Karpas-422 (cell line): ENCODE measurements around the gene DEPDC1B. TPM values are rescaled to one million over a fixed set of nuclear protein-coding genes. Genes with fewer than 3 reads are reported as not detected.
A peak's percentile ranks its signal among the peaks of the same experiment; 100 is the strongest.
"Not testable (repeated sequence)": the region's sequence is repeated elsewhere in the genome, so short reads cannot be mapped to it uniquely, and the experiment has no call there.

Experiments
- DNase-seq: peaks from one replicate; pipeline ENCODE4 v3.0.0-alpha.2; 2015
- H2AFZ ChIP-seq: fragments of 200-600 bp; sonication (generic); 2 replicates; pipeline ENCODE4 v1.6.1; 2014; ENCODE audit warnings: antibody characterized with exemption, low read length, mixed read lengths
- H3K27ac ChIP-seq: fragments of 200-600 bp; sonication (generic); 2 replicates; pipeline ENCODE4 v1.5.1; 2014; ENCODE audit warnings: mild to moderate bottlenecking, low read length, moderate library complexity
- H3K27me3 ChIP-seq: fragments of 200-600 bp; sonication (generic); 2 replicates; pipeline ENCODE4 v1.6.1; 2014; ENCODE audit warnings: low read length, mixed read lengths
- H3K36me3 ChIP-seq: fragments of 200-600 bp; sonication (generic); 2 replicates; pipeline ENCODE4 v1.6.1; 2014; ENCODE audit warnings: low read length, mixed read lengths; ENCODE audit not compliant: insufficient read depth
- H3K4me1 ChIP-seq: fragments of 200-600 bp; sonication (generic); 2 replicates; pipeline ENCODE4 v1.6.1; 2014; ENCODE audit warnings: mild to moderate bottlenecking, low read length, mixed read lengths
- H3K4me2 ChIP-seq: fragments of 200-600 bp; sonication (generic); 2 replicates; pipeline ENCODE4 v1.6.1; 2014; ENCODE audit warnings: low read length, low read depth, mild to moderate bottlenecking; ENCODE audit not compliant: poor library complexity, severe bottlenecking
- H3K4me3 ChIP-seq: fragments of 200-600 bp; sonication (generic); 2 replicates; pipeline ENCODE4 v1.5.1; 2014; ENCODE audit warnings: mild to moderate bottlenecking, antibody characterized with exemption, low read length, mixed read lengths
- H3K79me2 ChIP-seq: fragments of 200-600 bp; sonication (generic); 2 replicates; pipeline ENCODE4 v1.6.1; 2014; ENCODE audit warnings: mild to moderate bottlenecking, low read length, mixed read lengths
- H3K9ac ChIP-seq: fragments of 200-600 bp; sonication (generic); 2 replicates; pipeline ENCODE4 v1.6.0; 2014; ENCODE audit warnings: low read length
- H3K9me2 ChIP-seq: fragments of 200-600 bp; sonication (generic), shearing (Covaris generic); replicated peaks from 2 replicates; pipeline ENCODE4 v1.6.0; 2014; ENCODE audit warnings: mild to moderate bottlenecking, low read length, moderate library complexity; ENCODE audit not compliant: insufficient read depth
- H3K9me3 ChIP-seq: fragments of 300-700, 200-600 bp; sonication (generic); 2 replicates; pipeline ENCODE4 v1.6.1; 2014; ENCODE audit warnings: low read length, mixed read lengths
- H4K20me1 ChIP-seq: fragments of 200-600 bp; sonication (generic); 2 replicates; pipeline ENCODE4 v1.6.1; 2014; ENCODE audit warnings: mild to moderate bottlenecking, antibody characterized with exemption, low read length, low read depth; ENCODE audit not compliant: insufficient read depth
- total RNA-seq: library from RNA; depleted of rRNA; stranded (reverse); fragments of >200 nt; shearing (Covaris generic); gene quantifications from 2 replicates; pipeline ENCODE4 v1.2.3, GENCODE V29; 2014; ENCODE audit warnings: low replicate concordance; rRNA removed

Gene DEPDC1B
- 17.9 and 22.7 TPM in 2 replicates for total RNA-seq

- Histone ChIP-seq H4K20me1 (no peaks in the 10 kb centered on the region), H3K4me3 (peak within 1 kb of the TSS; percentile 88), H3K36me3 (no peaks in the 10 kb centered on the region), H2AFZ (peak within 1 kb of the TSS; percentile 93), H3K4me1 (peaks cover 30% of the 10 kb centered on the region), H3K9me2 (no peaks in the 10 kb centered on the region), H3K79me2 (peaks cover 48% of the 10 kb centered on the region), H3K9ac (peak within 1 kb of the TSS; percentile 74), H3K27me3 (no peaks in the 10 kb centered on the region), H3K4me2 (peak within 1 kb of the TSS; percentile 99), H3K27ac (peak within 1 kb of the TSS; percentile 50), H3K9me3 (no peaks in the 10 kb centered on the region)
- DNase-seq: peak; percentile 96
These were observed at the start of gene DEPDC1B for GRCh38 chr5:60699609-60700415. DEPDC1B (minus strand) TSS chr5:60700166; CDS start chr5:60700093, 73 bp downstream.

- peaks cover 7% of the 10 kb centered on the region for H3K9me3 ChIP-seq
- H2AFZ ChIP-seq: no peak overlapping the region
- no peaks in the 10 kb centered on the region for H3K79me2 ChIP-seq
- no peak overlapping the region for H3K27ac ChIP-seq
- DNase-seq: no peak
- no peaks in the 10 kb centered on the region for H4K20me1 ChIP-seq
- H3K4me2 ChIP-seq: no peak overlapping the region
- H3K36me3 ChIP-seq: no peaks in the 10 kb centered on the region
- H3K27me3 ChIP-seq: peaks cover 2% of the 10 kb centered on the region; the same call in 1 of the 2 replicates
- no peaks in the 10 kb centered on the region for H3K9me2 ChIP-seq
- H3K4me3 ChIP-seq: no peak overlapping the region
- H3K9ac ChIP-seq: no peak overlapping the region
- no peaks in the 10 kb centered on the region for H3K4me1 ChIP-seq
These were observed 44.7 kb upstream of the DEPDC1B start for GRCh38 chr5:60744682-60745081.

GRCh38 chr5:60743511-60744314, 43.7 kb upstream of the DEPDC1B start:
- Histone ChIP-seq H3K9me2 (no peaks in the 10 kb centered on the region), H3K4me2 (no peak overlapping the region), H3K4me3 (no peak overlapping the region), H3K4me1 (no peaks in the 10 kb centered on the region), H2AFZ (no peak overlapping the region), H3K36me3 (no peaks in the 10 kb centered on the region), H3K27me3 (peaks cover 2% of the 10 kb centered on the region; the same call in 1 of the 2 replicates), H3K79me2 (no peaks in the 10 kb centered on the region), H4K20me1 (no peaks in the 10 kb centered on the region), H3K9ac (no peak overlapping the region), H3K9me3 (peaks cover 7% of the 10 kb centered on the region), H3K27ac (no peak overlapping the region)
- DNase-seq: no peak

DNA sequence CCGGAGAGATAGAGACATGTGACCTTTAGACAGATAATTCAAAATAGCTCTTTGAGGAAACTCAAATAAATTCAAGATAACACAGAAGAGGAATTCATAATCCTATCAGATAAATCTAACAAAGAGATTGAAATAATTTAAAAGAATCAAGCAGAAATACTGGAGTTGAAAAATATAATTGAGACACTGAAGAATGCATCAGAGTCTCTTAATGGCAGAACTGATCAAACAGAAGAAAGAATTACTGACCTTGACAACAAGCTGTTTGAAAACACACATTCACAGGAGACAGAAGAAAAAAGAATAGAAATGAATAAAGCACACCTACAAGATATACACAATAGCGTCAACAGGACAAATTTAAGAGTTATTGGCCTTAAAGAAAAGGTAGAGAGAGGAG, 40.4 kb upstream of the DEPDC1B start:
- Histone ChIP-seq H3K9ac (no peak overlapping the region), H3K27me3 (peaks cover 2% of the 10 kb centered on the region; the same call in 1 of the 2 replicates), H3K27ac (no peak overlapping the region), H3K36me3 (no peaks in the 10 kb centered on the region), H3K4me1 (no peaks in the 10 kb centered on the region), H3K9me2 (no peaks in the 10 kb centered on the region), H2AFZ (no peak overlapping the region), H3K4me2 (no peak overlapping the region), H3K79me2 (no peaks in the 10 kb centered on the region), H3K4me3 (no peak overlapping the region), H4K20me1 (no peaks in the 10 kb centered on the region), H3K9me3 (peaks cover 7% of the 10 kb centered on the region)
- DNase-seq: no peak

DNA sequence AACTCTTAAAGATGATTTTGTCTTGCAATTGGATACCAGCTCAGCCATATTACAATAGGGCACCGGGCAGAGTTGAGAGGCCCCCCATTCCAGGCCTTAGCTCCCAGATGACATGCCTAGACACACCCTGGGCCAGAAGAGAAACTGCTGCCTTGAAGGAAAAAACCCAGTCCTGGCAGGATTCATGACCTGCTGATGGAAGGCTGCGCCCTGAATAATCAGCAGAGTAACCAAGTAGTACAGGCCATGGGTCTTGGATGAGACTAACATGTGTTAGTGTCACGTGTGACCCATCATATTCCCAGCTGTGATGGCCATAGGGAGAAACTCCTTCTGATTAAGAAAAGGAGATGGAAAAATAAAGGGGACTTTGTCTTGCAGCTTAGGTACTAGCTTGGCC, 39.0 kb upstream of the DEPDC1B start:
- no peaks in the 10 kb centered on the region for H3K4me1 ChIP-seq
- H3K9ac ChIP-seq: no peak overlapping the region
- no peak for DNase-seq
- peaks cover 2% of the 10 kb centered on the region; the same call in 1 of the 2 replicates for H3K27me3 ChIP-seq
- H3K79me2 ChIP-seq: no peaks in the 10 kb centered on the region
- no peak overlapping the region for H3K27ac ChIP-seq
- no peak overlapping the region for H3K4me3 ChIP-seq
- no peaks in the 10 kb centered on the region for H3K9me2 ChIP-seq
- H2AFZ ChIP-seq: no peak overlapping the region
- no peaks in the 10 kb centered on the region for H4K20me1 ChIP-seq
- no peaks in the 10 kb centered on the region for H3K36me3 ChIP-seq
- H3K4me2 ChIP-seq: no peak overlapping the region
- H3K9me3 ChIP-seq: peaks cover 7% of the 10 kb centered on the region

DNA sequence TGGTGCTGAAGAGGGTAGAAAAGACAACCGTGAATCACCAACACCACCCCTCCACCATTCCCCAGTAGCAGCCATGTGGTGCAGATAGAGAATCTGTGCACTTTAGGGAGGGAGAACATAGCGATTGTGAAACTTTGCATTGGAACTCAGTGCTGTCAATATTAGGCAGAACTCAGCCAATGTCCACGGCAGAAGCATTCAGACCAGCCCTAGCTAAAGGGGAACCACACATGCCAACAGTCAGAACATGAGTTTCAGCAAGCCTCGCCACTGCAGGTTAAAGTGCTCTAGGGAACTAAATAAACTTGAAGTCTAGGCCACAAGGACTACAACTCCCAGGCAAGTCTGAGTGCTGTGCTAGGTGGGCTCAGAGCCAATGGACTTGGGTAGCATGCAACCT, 38.5 kb upstream of the DEPDC1B start:
- no peak overlapping the region for H3K4me2 ChIP-seq
- H3K79me2 ChIP-seq: no peaks in the 10 kb centered on the region
- H3K27me3 ChIP-seq: peaks cover 2% of the 10 kb centered on the region; the same call in 1 of the 2 replicates
- no peak overlapping the region for H3K9ac ChIP-seq
- H2AFZ ChIP-seq: no peak overlapping the region
- H3K4me3 ChIP-seq: no peak overlapping the region
- H3K36me3 ChIP-seq: no peaks in the 10 kb centered on the region
- peaks cover 7% of the 10 kb centered on the region for H3K9me3 ChIP-seq
- no peak overlapping the region for H3K27ac ChIP-seq
- no peak for DNase-seq
- no peaks in the 10 kb centered on the region for H4K20me1 ChIP-seq
- no peaks in the 10 kb centered on the region for H3K9me2 ChIP-seq
- no peaks in the 10 kb centered on the region for H3K4me1 ChIP-seq

DNA sequence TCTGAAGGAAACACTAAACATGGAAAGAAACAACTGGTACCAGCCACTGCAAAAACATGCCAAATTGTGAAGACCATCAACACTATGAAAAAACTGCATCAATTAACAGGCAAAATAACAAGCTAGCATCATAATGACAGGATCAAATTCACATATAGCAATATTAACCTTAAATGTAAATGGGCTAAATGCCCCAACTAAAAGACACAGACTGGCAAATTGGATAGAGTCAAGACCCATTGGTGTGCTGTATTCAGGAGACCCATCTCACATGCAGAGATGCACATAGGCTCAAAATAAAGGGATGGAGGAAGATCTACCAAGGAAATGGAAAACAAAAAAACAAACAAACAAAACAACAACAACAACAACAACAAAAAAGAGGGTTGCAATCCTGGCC, 30.9 kb upstream of the DEPDC1B start:
- H3K9me3 ChIP-seq, H2AFZ ChIP-seq, DNase-seq, H3K4me2 ChIP-seq, H3K79me2 ChIP-seq, H4K20me1 ChIP-seq, H3K36me3 ChIP-seq, H3K4me1 ChIP-seq, H3K27me3 ChIP-seq, H3K27ac ChIP-seq, H3K9ac ChIP-seq, H3K9me2 ChIP-seq, H3K4me3 ChIP-seq: not testable (repeated sequence)

DNA sequence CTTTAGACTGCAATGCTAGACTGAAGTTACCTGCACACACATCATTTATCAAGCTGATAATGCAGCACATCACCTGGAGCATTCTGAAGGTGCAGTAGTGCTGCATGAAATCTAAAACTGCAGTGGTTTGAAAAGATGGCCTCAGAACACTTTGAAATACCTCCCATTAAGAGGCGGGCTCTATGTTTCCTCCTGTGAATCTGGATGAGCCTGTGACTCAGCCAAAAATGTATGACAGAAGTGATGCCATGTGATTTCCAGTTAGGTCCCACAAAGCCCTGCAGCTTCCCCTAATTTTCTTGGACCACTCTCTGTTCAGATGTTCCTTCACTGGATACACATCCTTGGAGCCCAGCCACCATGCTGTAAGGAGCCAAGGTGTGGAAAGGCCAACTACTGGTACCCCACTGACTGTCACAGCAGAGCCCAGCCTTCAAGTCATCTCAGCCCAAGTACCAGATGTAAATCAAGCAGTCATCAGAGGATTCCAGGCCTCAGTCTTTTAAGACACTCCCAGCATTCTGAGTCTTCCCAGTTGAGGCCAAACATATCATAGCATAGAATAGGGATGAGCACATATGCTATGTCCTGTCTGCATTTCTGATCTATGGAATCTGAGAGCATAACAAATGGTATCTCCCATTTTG, 27.2 kb upstream of the DEPDC1B start:
- Histone ChIP-seq H3K4me3 (no peak overlapping the region), H3K4me1 (no peaks in the 10 kb centered on the region), H3K4me2 (no peak overlapping the region), H4K20me1 (no peaks in the 10 kb centered on the region), H3K27ac (no peak overlapping the region), H2AFZ (no peak overlapping the region), H3K9me2 (no peaks in the 10 kb centered on the region), H3K79me2 (no peaks in the 10 kb centered on the region), H3K36me3 (no peaks in the 10 kb centered on the region), H3K27me3 (no peaks in the 10 kb centered on the region), H3K9ac (no peak overlapping the region), H3K9me3 (no peaks in the 10 kb centered on the region)
- DNase-seq: no peak
